HG03196 (cell line): ENCODE measurements around the gene UBE2B.
"Not testable (repeated sequence)": the region's sequence is repeated elsewhere in the genome, so short reads cannot be mapped to it uniquely, and the experiment has no call there.

Experiments
- ATAC-seq: cut with Tn5 transposase; IDR thresholded peaks from one replicate; pipeline ENCODE4 v1.9.1; 2021; ENCODE audit not compliant: unreplicated experiment

Gene UBE2B

DNA sequence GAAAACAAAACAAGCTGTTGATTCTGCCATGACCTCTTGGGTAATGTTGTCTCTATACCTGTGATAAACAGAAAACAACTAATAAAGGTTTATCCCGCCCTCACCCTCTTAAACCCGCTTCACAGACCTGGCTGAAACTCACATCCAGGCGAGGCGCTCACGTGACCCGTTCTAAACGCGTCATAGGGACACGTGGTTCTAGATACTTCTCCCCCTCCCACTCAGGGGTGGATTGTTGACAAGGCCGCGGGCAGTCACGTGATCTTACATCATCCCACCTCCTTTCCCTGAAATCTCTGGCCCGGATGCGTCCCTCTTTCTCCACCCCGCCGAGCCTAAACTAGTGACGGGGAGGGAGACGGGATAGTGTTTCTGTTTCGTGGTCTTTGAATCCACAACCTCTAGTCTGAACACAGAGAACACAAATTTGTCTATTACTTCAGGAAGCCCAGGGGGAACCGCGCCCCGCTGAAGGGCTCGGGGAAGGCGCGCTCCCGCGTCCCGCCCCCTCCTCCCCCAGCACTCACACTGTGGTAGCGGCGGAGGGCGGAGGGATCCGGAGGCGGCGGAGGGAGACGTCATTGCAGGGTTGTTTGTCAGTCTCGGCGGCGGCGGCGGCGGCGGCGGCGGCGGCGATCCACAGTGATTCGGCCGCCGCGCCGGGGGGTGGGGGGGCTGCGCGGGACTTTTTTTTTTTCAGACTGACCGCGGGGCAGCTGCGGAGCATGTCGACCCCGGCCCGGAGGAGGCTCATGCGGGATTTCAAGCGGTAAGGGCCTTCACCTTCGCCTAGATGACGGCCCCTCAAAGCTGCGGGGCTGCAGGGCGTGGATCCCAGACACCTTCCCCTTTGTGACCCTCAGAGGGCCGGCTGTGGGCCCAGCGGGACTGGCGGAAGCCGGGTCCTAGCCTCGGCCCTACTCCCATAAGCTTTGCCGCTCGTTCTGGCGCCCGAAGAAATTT, at the start of gene UBE2B:
TSS of gene UBE2B (plus strand) at position 699 of the 963 bp plus-strand sequence. CDS start at position 726, 27 bp downstream.
- peak; percentile 67 for ATAC-seq

DNA sequence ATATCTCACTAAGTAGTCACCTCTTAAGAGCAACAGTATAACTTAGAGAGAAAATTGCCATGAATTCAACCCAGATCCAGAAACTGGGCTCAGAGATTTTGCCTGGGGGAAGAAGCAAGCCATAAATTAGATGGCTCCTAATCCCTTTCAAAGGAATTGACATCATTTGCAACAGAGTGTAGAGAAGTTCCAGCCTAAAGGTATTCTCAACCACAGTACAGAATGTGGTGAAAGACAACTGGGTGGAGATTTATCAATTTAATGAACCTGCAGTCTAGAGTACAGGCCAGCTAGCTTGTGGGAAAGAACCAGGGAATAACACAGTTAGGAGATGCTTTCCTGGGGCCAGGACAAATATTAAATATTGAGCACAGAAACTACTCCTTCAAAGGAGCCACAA, 44.0 kb upstream of the UBE2B start:
- ATAC-seq: no peak

DNA sequence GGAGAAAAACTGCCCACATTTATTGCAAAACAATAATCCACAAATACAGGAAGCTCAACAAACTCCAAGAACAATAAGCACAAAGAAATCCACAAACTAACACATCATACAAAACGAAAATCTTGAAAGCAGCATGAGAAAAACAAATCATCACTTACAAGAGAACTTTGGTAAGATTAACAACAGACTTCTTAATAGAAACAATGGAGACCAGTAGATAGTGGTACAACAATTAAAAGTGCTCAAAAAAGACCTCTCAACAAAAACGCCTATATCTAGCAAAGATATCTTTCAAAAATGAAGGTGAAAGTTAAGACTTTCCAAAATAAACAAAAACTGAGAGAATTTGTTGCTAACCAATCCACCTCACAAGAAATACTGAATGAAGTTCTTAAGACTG, 42.8 kb upstream of the UBE2B start:
- no peak for ATAC-seq

DNA sequence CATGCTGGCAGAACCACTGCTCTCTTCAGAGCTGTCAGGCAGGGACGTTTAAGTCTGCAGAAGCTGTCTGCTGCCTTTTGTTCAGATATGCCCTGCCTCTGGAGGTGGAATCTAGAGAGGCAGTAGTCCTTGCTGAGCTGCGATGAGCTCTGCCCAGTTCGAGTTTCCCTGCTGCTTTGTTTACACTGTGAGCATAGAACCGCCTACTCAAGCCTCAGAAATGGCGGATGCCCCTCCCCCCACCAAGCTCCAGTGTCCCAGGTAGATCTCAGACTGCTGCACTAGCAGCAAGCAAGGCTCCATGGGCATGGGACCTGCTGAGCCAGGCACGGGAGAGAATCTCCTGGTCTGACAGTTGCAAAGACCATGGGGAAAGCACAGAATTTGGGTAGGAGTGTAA, 34.5 kb upstream of the UBE2B start:
- ATAC-seq: not testable (repeated sequence)

DNA sequence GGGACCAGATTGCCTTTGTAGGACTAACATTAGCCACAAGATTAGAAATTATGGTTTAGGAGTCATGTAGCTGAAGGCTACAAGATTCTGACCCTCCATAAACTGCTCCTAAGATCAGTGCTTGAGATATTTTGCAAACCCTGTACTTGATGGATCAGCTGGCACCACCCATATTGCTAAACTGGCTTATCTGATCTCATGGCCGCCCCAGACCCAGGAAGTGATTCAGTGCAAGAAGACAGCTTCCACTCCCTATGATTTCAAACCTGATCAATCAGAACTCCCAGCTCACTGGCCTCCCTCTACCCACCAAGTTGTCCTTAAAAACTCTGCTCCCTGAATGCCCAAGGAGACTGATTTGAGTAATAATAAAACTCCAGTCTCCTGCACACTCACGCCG, 27.9 kb upstream of the UBE2B start:
- not testable (repeated sequence) for ATAC-seq

DNA sequence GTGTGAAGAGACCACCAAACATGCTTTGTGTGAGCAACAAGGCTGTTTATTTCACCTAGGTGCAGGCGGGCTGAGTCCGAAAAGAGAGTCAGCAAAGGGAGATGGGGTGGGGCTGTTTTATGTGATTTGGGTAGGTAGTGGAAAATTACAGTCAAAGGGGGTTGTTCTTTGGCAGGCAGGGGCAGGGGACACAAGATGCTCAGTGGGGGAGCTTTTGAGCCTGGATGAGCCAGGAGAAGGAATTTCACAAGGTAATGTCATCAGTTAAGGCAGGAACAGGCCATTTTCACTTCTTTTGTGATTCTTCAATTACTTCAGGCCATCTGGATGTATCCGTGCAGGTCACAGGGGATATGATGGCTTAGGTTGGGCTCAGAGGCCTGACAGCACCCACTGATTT, 25.9 kb upstream of the UBE2B start:
- not testable (repeated sequence) for ATAC-seq

DNA sequence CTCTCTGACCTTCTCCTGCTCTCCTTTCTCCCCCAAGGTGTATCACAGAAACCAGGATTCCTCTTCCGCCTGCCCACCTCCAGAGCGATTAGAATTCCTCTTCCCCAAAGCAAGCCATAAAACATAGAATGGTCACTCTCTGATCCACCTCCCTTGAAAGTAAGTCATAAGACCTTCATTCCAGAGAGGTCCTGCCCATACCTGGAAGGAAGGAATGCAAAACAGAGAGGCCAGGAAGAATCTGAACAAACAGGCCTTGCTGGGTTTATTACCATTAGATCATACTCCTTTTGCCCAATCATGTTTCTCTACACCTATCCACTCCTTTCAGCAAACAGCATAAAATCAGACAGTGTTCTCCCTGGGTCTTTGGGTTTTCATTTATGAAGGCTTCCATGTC, 25.4 kb upstream of the UBE2B start:
- no peak for ATAC-seq

DNA sequence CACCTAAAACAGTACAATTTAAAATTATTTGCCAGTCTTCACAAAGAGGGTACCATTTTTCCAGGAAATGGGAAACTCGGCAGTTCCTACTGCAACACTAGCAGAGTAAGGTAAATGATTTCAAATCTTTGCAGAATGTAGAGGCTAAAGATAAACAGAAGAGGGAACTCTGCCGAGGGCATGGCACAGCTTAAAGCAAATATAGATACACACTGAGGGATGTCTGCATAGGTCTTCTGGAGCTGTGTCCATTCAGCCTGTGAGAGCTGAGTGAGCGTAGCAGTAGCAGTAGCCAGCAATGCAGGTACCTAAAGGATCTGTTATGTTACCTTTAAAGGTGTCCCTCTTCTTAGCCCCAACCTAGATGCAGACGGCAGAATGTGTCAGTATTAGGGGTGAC, 21.9 kb upstream of the UBE2B start:
- ATAC-seq: no peak

DNA sequence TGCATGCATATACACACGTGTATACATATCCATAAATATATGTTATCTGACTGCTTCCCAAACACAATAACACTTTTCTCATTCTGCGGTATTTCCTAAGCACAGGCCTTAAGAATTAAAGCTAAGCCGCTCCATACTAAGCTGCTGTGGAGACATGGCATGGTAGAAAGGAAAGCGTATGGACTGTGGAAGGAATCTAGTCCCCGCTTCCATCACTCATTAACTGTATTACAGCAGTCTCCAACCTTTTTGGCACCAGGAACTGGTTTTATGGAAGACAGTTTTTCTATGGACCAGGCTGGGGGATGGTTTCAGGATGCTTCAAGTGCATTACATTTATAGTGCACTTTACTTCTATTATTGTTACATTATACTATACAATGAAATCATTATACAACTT, 15.7 kb upstream of the UBE2B start:
- no peak for ATAC-seq

DNA sequence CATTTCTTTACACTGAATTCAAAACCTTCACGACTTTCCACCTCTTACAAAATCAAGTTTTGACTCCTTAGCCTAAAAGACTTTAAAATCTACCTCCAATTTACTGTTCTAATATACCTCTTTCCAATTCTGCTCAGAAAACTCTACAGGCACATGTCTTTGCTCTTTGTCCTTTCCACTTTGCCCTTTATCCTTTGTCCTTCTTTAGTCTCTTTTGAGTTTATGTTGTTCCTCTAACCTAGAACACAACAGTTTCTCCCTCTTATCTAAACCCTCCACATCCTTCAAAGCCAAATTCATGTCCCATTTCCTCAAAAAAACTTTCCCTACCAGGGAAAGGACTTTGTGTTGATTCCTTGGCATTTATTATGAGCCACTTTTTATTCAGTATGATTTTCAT, 5.8 kb upstream of the UBE2B start:
- no peak for ATAC-seq

DNA sequence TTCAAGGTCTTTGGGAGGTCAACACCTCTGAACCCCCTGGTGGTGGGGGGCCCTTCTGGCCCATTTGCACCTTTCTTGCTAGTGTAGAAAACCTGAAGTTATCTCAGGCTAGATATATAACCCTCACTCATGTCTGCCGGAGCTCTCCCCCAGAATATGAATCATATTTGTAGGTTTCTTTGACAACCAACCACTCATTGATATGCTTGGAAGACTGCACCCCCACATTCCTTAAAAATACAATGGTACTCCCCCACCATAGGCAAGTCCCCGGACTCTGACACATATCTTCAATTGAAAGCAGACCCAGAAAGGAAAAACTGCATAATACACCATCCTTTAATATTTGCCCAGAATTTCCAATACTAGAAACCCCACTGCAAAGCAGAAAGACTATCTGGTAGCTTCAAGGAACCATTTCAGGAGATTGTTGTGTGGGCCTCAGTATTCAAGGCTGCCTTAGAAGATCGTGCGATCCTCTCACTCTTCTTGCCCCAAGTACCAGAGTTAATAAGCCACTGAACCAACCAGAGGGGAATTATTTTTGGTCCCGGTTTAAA, 978 bp upstream of the UBE2B start:
- ATAC-seq: peak; percentile 13

DNA sequence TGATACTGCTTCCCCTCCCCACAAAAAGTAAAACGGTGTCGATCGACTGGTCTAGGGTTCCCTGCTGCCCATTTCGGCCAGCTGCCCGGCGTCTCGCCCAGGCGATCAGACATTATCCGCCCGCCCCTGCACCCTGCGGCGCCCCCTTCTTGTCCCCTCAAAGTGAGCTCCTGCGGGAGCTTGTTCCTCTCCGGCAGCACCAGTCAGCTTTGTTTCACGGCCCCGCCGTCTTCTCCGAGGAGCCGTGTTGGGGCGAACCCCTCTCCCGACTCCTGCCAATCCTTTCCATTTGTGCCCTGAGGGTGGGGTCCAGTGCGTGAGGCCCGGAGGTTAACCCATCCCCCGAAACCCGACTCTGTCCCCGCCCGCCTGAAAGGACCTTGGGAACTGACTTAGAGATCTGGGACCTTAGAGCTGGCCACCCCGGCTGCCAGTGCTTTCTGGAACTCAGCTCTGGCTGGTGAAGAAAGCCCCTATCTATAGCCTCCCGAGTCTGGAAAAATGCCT, 518 bp downstream of the UBE2B start:
- ATAC-seq: no peak

DNA sequence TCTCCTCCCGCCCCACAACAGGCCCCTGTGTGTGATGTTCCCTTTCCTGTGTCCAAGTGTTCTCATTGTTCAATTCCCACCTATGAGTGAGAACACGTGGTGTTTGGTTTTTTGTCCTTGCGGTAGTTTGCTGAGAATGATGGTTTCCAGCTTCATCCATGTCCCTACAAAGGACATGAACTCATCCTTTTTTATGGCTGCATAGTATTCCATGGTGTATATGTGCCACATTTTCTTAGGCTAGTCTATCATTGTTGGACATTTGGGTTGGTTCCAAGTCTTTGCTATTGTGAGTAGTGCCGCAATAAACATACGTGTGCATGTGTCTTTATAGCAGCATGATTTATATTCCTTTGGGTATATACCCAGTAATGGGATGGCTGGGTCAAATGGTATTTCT, 2.3 kb downstream of the UBE2B start:
- not testable (repeated sequence) for ATAC-seq

DNA sequence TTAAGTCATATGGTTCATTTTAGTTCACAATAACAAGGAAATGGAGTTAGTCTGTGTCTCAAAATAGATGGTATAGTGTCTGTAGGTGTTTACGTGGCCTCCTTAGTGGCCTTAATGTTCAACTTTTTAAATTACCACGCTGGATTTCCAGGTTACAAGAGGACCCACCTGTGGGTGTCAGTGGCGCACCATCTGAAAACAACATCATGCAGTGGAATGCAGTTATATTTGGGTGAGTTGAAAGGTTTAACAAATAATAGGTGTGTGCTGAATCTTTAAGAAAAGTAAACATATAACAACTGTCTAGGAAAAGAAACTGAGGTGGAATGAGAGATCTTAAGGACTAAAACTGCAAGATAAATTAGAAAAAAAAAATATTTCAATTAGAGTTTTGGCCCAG, 2.9 kb downstream of the UBE2B start:
- no peak for ATAC-seq

DNA sequence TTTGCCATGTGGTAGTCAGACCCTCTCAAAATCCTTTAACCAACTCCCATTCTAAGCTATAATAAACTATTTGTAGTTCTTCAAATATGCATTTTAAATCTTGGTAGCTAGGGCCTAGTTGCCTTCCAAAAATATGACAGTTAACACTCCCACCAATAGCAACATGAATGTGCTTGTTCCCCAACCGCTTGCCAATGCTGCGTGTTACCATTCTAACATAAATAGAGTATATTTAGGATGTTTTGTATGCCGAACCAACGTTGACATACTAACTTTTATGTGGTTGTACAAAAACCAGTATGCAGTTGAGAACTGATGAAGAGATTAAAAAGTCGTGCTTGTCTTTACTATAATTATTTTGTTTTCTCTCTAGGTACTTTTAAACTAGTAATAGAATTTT, 9.0 kb downstream of the UBE2B start:
- no peak for ATAC-seq

DNA sequence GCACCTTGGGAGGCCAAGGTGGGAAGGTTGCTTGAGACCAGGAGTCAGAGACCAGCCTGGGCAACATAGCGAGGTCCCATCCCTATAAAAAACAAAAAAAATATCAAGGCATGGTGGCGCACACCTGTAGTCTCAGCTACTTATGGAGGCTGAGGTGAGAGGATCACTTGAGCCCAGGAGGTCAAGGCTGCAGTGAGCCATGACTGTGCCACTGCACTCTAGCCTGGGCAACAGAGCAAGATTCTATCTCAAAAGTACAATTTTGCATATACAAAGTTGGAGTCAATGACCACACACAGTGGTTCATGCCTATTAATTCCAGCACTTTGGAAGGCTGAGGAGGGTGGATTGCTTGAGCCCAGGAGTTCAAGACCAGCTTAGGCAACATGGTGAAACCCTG, 10.8 kb downstream of the UBE2B start:
- not testable (repeated sequence) for ATAC-seq

DNA sequence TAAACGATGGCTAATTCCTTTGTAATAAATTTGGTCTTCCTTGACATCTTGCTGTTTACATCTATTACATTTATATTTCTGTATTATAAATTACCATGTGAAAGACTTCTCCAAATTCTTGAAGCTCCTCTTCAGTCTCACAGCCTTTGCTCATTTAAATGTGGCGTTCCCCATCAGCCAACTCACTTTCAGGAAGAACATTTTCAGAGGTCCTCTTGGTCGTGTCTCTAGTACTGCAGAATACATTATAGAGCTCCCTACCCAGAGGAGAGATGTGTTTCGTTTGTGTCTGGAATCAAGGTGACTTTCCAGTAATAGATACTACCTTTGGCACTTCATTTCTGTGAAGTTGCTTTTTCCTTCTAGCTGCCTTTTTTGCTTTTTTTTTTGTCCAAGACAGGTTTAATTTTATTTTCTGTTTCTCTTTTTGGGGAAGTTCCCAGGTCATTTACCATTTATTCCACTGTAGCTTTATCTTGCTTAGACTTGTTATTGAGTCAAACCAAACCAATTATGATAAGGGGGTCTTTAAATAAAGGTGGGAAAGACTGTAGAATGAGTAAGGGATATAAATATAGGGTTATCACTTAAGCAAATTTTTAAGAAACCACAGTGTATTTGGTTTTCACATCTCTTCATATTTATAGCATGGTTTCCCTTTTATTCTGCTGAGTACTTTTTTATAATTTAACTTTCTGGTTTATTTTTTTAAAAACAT, 12.8 kb downstream of the UBE2B start:
- ATAC-seq: no peak

DNA sequence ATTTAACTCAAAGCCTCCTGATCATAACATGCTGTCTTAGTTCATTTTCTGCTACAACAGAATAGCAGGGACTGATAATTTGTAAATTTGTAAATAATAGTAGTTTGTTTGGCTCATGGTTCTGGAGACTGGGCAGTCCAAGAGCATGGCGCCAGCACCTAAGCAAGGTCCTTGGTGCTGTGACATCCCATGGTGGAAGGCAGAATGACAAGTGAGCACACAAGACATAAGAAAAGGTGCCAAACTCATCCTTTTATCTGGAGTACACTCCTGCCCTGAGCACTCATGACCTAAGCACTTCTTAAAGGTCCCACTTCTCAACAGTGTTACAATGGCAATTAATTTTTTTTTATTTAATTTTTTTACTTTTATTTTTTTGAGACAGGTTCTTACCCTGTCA, 16.1 kb downstream of the UBE2B start:
- ATAC-seq: no peak

DNA sequence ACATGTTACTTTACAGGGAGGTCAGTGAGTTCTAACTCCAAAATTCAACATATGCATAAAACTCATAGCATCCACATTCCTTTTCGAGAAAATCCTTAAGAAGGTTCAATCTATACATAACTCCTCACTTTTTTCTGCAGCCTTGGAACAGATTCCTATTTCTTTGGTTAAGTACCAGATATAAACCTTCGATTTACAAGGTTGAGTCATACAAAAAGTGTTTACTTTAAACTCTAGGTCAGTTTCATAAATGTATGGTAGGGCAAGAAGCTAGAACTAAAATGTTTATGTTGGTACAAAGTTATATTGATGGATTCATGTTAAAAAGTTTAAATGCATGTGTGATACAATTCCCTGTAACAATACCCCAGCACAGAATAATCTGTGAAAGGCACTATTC, 20.9 kb downstream of the UBE2B start:
- ATAC-seq: no peak

DNA sequence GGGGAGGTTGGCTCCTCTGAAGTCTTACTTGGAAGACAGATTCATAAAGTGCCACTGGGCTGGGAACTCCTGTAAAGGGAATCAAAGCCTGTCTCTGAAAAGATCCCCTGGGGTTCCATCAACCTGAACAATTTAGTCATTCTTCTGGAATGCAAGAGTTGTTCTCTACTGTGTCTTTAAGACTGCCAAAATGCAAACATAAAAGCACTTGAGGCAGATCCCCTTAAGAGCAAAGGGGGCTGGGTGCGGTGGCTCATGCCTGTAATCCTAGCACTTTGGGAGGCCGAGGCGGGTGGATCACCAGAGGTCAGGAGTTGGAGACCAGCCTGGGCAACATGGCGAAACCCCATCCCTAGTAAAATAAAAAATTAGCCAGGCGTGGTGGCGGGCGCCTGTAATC, 23.6 kb downstream of the UBE2B start:
- no peak for ATAC-seq

DNA sequence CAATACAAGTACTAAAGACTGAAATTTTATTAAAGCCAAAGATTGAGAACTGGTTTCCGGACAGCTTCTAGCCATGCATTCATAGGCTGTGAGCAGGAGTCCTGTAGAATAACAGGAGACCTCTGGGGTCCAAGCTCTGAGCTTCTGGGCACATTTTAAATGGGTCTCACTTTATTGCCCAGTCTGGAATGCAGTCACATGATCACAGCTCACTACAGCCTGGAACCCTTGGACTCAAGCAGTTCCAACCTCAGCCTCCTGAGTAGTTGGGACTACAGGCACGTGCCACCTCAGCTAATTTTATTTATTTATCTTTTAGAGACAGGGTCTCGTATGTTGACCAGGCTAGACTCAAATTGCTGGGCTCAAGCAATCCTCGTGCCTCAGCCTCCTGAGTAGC, 24.9 kb downstream of the UBE2B start:
- ATAC-seq: no peak

DNA sequence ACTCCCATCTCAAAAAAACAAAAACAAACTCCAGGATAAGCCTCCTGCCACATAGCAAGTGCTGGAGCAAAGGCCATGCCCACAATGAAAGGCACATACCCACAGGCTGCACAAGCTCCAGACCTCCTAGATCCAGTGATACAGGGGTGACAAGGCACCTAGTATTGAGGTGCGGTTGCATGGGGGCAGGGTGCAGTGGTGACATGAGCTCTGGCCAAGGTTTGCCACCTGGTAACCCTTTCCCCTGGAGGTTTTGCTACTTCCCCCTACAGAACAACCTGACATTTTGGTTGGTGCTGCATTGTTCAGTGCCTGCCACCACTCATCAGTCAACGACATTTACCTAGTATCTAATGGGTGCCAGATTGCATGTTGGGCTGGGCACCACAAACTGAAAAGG, 25.8 kb downstream of the UBE2B start:
- no peak for ATAC-seq
